Body of pancreas (tissue), 4 donors: ENCODE results near the gene FBXL4. TPM values are rescaled to one million over a fixed set of nuclear protein-coding genes. Genes with fewer than 3 reads are reported as not detected.
A peak's percentile ranks its signal among the peaks of the same experiment; 100 is the strongest.

Experiments
- ATAC-seq: fragments of 150-250 bp; one replicate; pipeline ENCODE4 v1.9.1; 2016
- DNase-seq, 4 donors: peaks; one replicate each; pipeline ENCODE4 v3.0.0-alpha.2; 2019
- H3K27ac ChIP-seq, 4 donors: fragments of 200-600 bp; sonication (generic); 1 replicate in 3 of 4; 2 replicates in 1 of 4; pipeline versions ENCODE4 v1.5.1 to v1.6.1; 2016 to 2019; ENCODE audit warnings: mild to moderate bottlenecking in 1 of 4, mixed read lengths in 1 of 4, moderate library complexity in 1 of 4
- H3K27me3 ChIP-seq, 2 donors: fragments of 200-600 bp; sonication (generic); one replicate each; pipeline ENCODE4 v1.6.0; 2016; ENCODE audit warnings: mild to moderate bottlenecking in 1 of 2
- H3K36me3 ChIP-seq, 2 donors: fragments of 200-600 bp; sonication (generic); replicated peaks in 1 of 2; 2 replicates each; pipeline ENCODE4 v1.5.1; 2016; ENCODE audit warnings: low read depth in 2 of 2; ENCODE audit not compliant: insufficient read depth in 1 of 2
- H3K4me1 ChIP-seq: fragments of 200-600 bp; sonication (generic); one replicate; pipeline ENCODE4 v1.6.0; 2016
- H3K4me3 ChIP-seq, 2 donors: fragments of 200-600 bp; sonication (generic); 1 replicate in 1 of 2; 2 replicates in 1 of 2; pipeline ENCODE4 v1.5.1; 2016 to 2019
- H3K9me3 ChIP-seq, 3 donors: fragments of 200-600 bp; sonication (generic); 1 replicate in 2 of 3; 2 replicates in 1 of 3; pipeline ENCODE4 v1.5.1; 2016
- CTCF ChIP-seq, 7 experiments: fragments of 450-650 bp in 4 of 7; fragments of 200-600 bp in 3 of 7; sonication (generic) in 3 of 7; IDR thresholded peaks; one replicate each; pipeline ENCODE4 v1.5.1; 2016 to 2019; ENCODE audit warnings: antibody characterized with exemption in 7 of 7
- POLR2A ChIP-seq, 3 donors: fragments of 450-650 bp; IDR thresholded peaks; one replicate each; pipeline ENCODE4 v1.6.1; 2016; ENCODE audit warnings: antibody characterized with exemption in 3 of 3, mild to moderate bottlenecking in 2 of 3
- WGBS, 2 donors: methylation state at CpG; one replicate each; pipeline ENCODE4 v1.1.5; 2017; 5-methylcytosine and 5-hydroxymethylcytosine counted together
- intact Hi-C: fragments of 100-400 bp; cut with DNase I; formaldehyde crosslinking; loops from one replicate; pipeline ENCODE4 v1.15.1; 2023
- total RNA-seq, 2 donors: library from RNA; depleted of rRNA; stranded (reverse); fragments of >200 nt; gene quantifications; one replicate each; pipeline ENCODE4 v1.1.0, GENCODE V29; 2016

Gene FBXL4
- total RNA-seq, 2 donors from 2014 or later: 9.9 to 22.8 TPM

- TF ChIP-seq CTCF (IDR thresholded peaks at IDR 0.05) (no peak), POLR2A (IDR thresholded peaks at IDR 0.05) (no peak)
- DNase-seq: no peak
- Histone ChIP-seq H3K9me3 (no peaks in the 10 kb centered on the region), H3K4me3 (no peak overlapping the region), H3K27me3 (peaks cover 0 to 73% of the 10 kb centered on the region in 2 donors), H3K27ac (no peak overlapping the region), H3K36me3 (no peaks in the 10 kb centered on the region), H3K4me1 (peaks cover 32% of the 10 kb centered on the region)
- 5 to 8% methylated on average over 49 to 51 of the region's 51 CpGs for WGBS, 2 donors
- intact Hi-C loops: loop anchor here (10.0 kb wide), 1 partner anchor 1350 kb away; no protein-coding TSS in a partner anchor
- no peak for ATAC-seq
Observed at GRCh38 chr6:98844244-98845210, 103.2 kb downstream of the FBXL4 start.

GRCh38 chr6:98843271-98844243 lies 104.2 kb downstream of the FBXL4 start:
- Histone ChIP-seq H3K27ac (no peak overlapping the region), H3K36me3 (no peaks in the 10 kb centered on the region), H3K4me3 (no peak overlapping the region), H3K4me1 (peaks cover 32% of the 10 kb centered on the region), H3K27me3 (peaks cover 0 to 66% of the 10 kb centered on the region in 2 donors), H3K9me3 (no peaks in the 10 kb centered on the region)
- ATAC-seq (no peak), DNase-seq (peak in 1 of 4 donors; percentile 24)
- TF ChIP-seq POLR2A (IDR thresholded peaks at IDR 0.05): no peak
- no peak for TF ChIP-seq CTCF (IDR thresholded peaks at IDR 0.05)
- intact Hi-C loops: loop anchor here (10.0 kb wide), 1 partner anchor 1349 kb away; no protein-coding TSS in a partner anchor
- 10 to 11% methylated on average over 33 to 53 of the region's 53 CpGs for WGBS, 2 donors

GRCh38 chr6:98842342-98843180 lies 105.2 kb downstream of the FBXL4 start:
- WGBS, 2 donors: 6 to 14% methylated on average over 30 to 44 of the region's 44 CpGs
- intact Hi-C loops: loop anchor here (10.0 kb wide), 1 partner anchor 1348 kb away; no protein-coding TSS in a partner anchor
- ATAC-seq: no peak
- Histone ChIP-seq H3K4me1 (peaks cover 22% of the 10 kb centered on the region), H3K27ac (no peak overlapping the region), H3K9me3 (no peaks in the 10 kb centered on the region), H3K4me3 (no peak overlapping the region), H3K36me3 (no peaks in the 10 kb centered on the region), H3K27me3 (peaks cover 0 to 63% of the 10 kb centered on the region in 2 donors)
- DNase-seq: no peak
- no peak for TF ChIP-seq POLR2A (IDR thresholded peaks at IDR 0.05)
- TF ChIP-seq CTCF (IDR thresholded peaks at IDR 0.05): no peak
